Testis (tissue), 3 donors: ENCODE data around the gene S1PR4. TPM values are rescaled to one million over a fixed set of nuclear protein-coding genes. Genes with fewer than 3 reads are reported as not detected.

Experiments
- DNase-seq: peaks from one replicate; pipeline ENCODE4 v3.0.0-alpha.2; 2019
- H3K27ac ChIP-seq, 2 donors: fragments of 200-600 bp; sonication (generic); one replicate each; pipeline ENCODE4 v1.5.1; 2019
- H3K27me3 ChIP-seq: fragments of 200-600 bp; sonication (generic); one replicate; pipeline ENCODE4 v1.5.1; 2019
- H3K36me3 ChIP-seq: fragments of 200-600 bp; sonication (generic); one replicate; pipeline ENCODE4 v1.5.1; 2017; ENCODE audit warnings: low read depth; ENCODE audit errors: missing control alignments
- H3K4me1 ChIP-seq: fragments of 200-600 bp; sonication (generic); one replicate; pipeline ENCODE4 v1.5.1; 2019
- H3K4me3 ChIP-seq, 2 donors: fragments of 200-600 bp; sonication (generic); one replicate each; pipeline ENCODE4 v1.5.1; 2017 to 2019
- H3K9me3 ChIP-seq: fragments of 200-600 bp; sonication (generic); one replicate; pipeline ENCODE4 v1.5.1; 2017
- CTCF ChIP-seq, 3 experiments: fragments of 450-650 bp in 2 of 3; fragments of 200-600 bp in 1 of 3; sonication (generic) in 1 of 3; IDR thresholded peaks; one replicate each; pipeline ENCODE4 v1.5.1; 2016 to 2019; ENCODE audit warnings: antibody characterized with exemption in 3 of 3, mild to moderate bottlenecking in 2 of 3, moderate library complexity in 1 of 3
- POLR2A ChIP-seq: fragments of 450-650 bp; IDR thresholded peaks from one replicate; pipeline ENCODE4 v1.6.1; 2017; ENCODE audit warnings: antibody characterized with exemption, mild to moderate bottlenecking, moderate library complexity
- WGBS, 2 donors: methylation state at CpG; one replicate each; pipeline ENCODE4 v1.1.5; 2018; 5-methylcytosine and 5-hydroxymethylcytosine counted together
- intact Hi-C: fragments of 100-400 bp; cut with DNase I; formaldehyde crosslinking; loops from one replicate; pipeline ENCODE4 v1.15.1; 2023; ENCODE audit warnings: low total_unique reads
- polyA plus RNA-seq: library from polyadenylated mRNA; stranded (reverse); fragments of 350-450 nt; fragmentation: Illumina TruSeq; extraction: RNeasy Lipid Tissue Mini Kit (QIAGEN cat#74804); gene quantifications from one replicate; pipeline ENCODE4 v1.2.3, GENCODE V29; 2014; ENCODE audit warnings: low read depth, low replicate concordance; ENCODE audit not compliant: insufficient read depth
- total RNA-seq, 2 donors: library from RNA; depleted of rRNA; stranded (reverse); fragments of >200 nt; gene quantifications; one replicate each; pipeline ENCODE4 v1.2.3, GENCODE V29; 2016

The S1PR4 gene
- total and polyA plus RNA-seq, 3 donors from 2014 or later, result 0.39 to 0.81 (median 0.61) TPM

GRCh38 chr19:3176715-3177501, 1.7 kb upstream of the S1PR4 start:
- Histone ChIP-seq H3K27me3 (no peaks in the 10 kb centered on the region), H3K36me3 (no peaks in the 10 kb centered on the region), H3K9me3 (no peaks in the 10 kb centered on the region), H3K27ac (no peak overlapping the region), H3K4me1 (no peaks in the 10 kb centered on the region), H3K4me3 (no peak overlapping the region)
- intact Hi-C loops, result no loop called here
- WGBS, 2 donors, result 74 to 98% methylated on average over 5 to 10 of the region's 11 CpGs
- TF ChIP-seq CTCF (IDR thresholded peaks at IDR 0.05) (no peak), POLR2A (no peak)
- no peak for DNase-seq

GRCh38 chr19:3178973-3179738, 587 bp downstream of the S1PR4 start:
- 81 to 90% methylated on average over 25 to 50 of the region's 52 CpGs for WGBS, 2 donors
- Histone ChIP-seq H3K36me3 (no peaks in the 10 kb centered on the region), H3K4me1 (no peaks in the 10 kb centered on the region), H3K4me3 (no peak overlapping the region), H3K27me3 (no peaks in the 10 kb centered on the region), H3K27ac (no peak overlapping the region), H3K9me3 (no peaks in the 10 kb centered on the region)
- DNase-seq, result no peak
- intact Hi-C loops, result no loop called here
- no peak for TF ChIP-seq POLR2A
- no peak for TF ChIP-seq CTCF (IDR thresholded peaks at IDR 0.05)

GRCh38 chr19:3179739-3180293, 1.2 kb downstream of the S1PR4 start:
- DNase-seq, result no peak
- no peaks in the 10 kb centered on the region for H3K4me1 ChIP-seq
- WGBS, 2 donors, result 86 to 96% methylated on average over 5 to 31 of the region's 31 CpGs
- H3K27ac ChIP-seq, result no peak overlapping the region
- no peak overlapping the region for H3K4me3 ChIP-seq
- H3K9me3 ChIP-seq, result no peaks in the 10 kb centered on the region
- intact Hi-C loops, result no loop called here
- no peaks in the 10 kb centered on the region for H3K36me3 ChIP-seq
- TF ChIP-seq POLR2A (no peak), CTCF (IDR thresholded peaks at IDR 0.05) (no peak)
- H3K27me3 ChIP-seq, result no peaks in the 10 kb centered on the region

GRCh38 chr19:3183721-3184641, 5.4 kb downstream of the S1PR4 start:
- Histone ChIP-seq H3K27me3 (no peaks in the 10 kb centered on the region), H3K4me1 (peaks cover 10% of the 10 kb centered on the region)

More at GRCh38 chr19:3183721-3184641, 5.4 kb downstream of the S1PR4 start:
- intact Hi-C loops, result no loop called here
- H3K27ac ChIP-seq, result no peak overlapping the region
- no peaks in the 10 kb centered on the region for H3K36me3 ChIP-seq
- no peak for DNase-seq
- no peaks in the 10 kb centered on the region for H3K9me3 ChIP-seq
- WGBS, 2 donors, result 67 to 76% methylated on average over 13 of the region's 13 CpGs
- no peak for TF ChIP-seq POLR2A
- no peak overlapping the region for H3K4me3 ChIP-seq
